Measurements from ENCODE around the gene CDK16.
"Not testable (repeated sequence)": the region's sequence is repeated elsewhere in the genome, so short reads cannot be mapped to it uniquely, and the experiment has no call there.

Gene CDK16

DNA sequence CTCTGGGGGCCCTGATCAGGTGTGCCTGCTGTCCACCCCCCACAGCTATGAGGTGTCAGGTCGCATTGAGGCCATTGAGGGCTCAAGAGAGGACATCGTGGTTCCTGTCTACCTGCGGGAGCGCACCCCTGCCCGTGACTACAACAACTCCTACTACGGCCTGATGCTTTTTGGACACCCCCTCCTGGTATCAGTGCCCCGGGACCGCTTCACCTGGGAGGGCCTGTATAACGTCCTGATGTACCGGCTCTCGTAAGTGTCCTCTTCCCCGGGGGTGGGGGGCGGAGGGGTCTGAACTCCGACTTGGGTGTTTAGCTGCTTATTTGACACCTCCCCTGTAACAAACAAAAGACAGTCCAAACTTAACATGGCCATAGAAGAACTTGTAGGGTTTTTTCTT lies 24.9 kb downstream of the CDK16 start:
- no peaks in the 10 kb centered on the region for H3K27me3 Mint-ChIP-seq
- H3K4me1 Mint-ChIP-seq (ENCODE audit: low read depth in 2 of 2), result peaks cover 0 to 4% of the 10 kb centered on the region in 2 donors
- DNase-seq, result no peak
- peaks cover 52% of the 10 kb centered on the region for H3K36me3 Mint-ChIP-seq (ENCODE audit: insufficient read depth)
- no peak overlapping the region for H3K4me3 Mint-ChIP-seq
- no peak overlapping the region for H3K27ac Mint-ChIP-seq
- ATAC-seq (replicated peaks), result no peak
- no peaks in the 10 kb centered on the region for H3K9me3 Mint-ChIP-seq

GRCh38 chrX:47244676-47245075 lies 26.2 kb downstream of the CDK16 start:
- Mint-ChIP-seq H3K4me1 (ENCODE audit: low read depth in 2 of 2) (peaks cover 0 to 4% of the 10 kb centered on the region in 2 donors), H3K27ac (no peak overlapping the region), H3K36me3 (ENCODE audit: insufficient read depth) (peaks cover 52% of the 10 kb centered on the region), H3K4me3 (no peak overlapping the region), H3K27me3 (no peaks in the 10 kb centered on the region), H3K9me3 (no peaks in the 10 kb centered on the region)
- DNase-seq (no peak), ATAC-seq (replicated peaks) (no peak)

- Mint-ChIP-seq H3K27ac (no peak overlapping the region), H3K9me3 (no peaks in the 10 kb centered on the region), H3K4me3 (no peak overlapping the region), H3K4me1 (ENCODE audit: low read depth in 2 of 2) (peaks cover 0 to 4% of the 10 kb centered on the region in 2 donors), H3K36me3 (ENCODE audit: insufficient read depth) (peaks cover 47% of the 10 kb centered on the region), H3K27me3 (no peaks in the 10 kb centered on the region)
- DNase-seq (no peak), ATAC-seq (replicated peaks) (no peak)
Observed at GRCh38 chrX:47245156-47245555, 26.7 kb downstream of the CDK16 start.

DNA sequence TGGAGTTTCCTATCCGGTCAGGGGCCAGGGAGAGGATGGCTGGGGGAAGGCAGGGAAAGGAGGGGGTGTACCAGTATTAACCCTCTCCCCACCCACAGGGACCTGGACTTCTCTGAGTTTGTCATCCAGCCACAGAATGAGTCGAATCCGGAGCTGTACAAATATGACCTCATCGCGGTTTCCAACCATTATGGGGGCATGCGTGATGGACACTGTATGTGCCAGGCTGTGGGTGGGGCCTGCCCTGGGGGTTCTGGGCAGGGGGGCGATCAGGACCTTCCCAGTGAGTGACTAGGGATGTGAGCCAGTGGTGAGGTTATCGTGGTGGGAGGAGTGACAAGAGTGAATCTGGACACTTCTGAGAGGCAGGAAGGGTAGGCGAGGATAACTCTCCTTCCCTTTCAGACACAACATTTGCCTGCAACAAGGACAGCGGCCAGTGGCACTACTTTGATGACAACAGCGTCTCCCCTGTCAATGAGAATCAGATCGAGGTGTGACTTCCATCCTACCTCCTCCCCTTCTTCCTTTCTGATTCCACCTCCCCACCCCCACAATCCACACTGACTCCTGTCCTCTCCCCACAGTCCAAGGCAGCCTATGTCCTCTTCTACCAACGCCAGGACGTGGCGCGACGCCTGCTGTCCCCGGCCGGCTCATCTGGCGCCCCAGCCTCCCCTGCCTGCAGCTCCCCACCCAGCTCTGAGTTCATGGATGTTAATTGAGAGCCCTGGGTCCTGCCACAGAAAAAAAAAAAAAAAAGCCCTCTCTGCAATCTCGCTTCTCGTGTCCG lies 28.9 kb downstream of the CDK16 start:
- DNase-seq (no peak), ATAC-seq (replicated peaks) (no peak)
- Mint-ChIP-seq H3K27ac (peak overlapping the region in 1 of 2 donors; percentile 85), H3K27me3 (no peaks in the 10 kb centered on the region), H3K36me3 (ENCODE audit: insufficient read depth) (peaks cover 34% of the 10 kb centered on the region), H3K4me3 (no peak overlapping the region), H3K9me3 (no peaks in the 10 kb centered on the region), H3K4me1 (ENCODE audit: low read depth in 2 of 2) (peaks cover 0 to 4% of the 10 kb centered on the region in 2 donors)

GRCh38 chrX:47247999-47248320 lies 29.5 kb downstream of the CDK16 start:
- Mint-ChIP-seq H3K4me3 (no peak overlapping the region), H3K9me3 (no peaks in the 10 kb centered on the region), H3K4me1 (ENCODE audit: low read depth in 2 of 2) (peaks cover 0 to 4% of the 10 kb centered on the region in 2 donors), H3K36me3 (ENCODE audit: insufficient read depth) (peaks cover 30% of the 10 kb centered on the region), H3K27me3 (no peaks in the 10 kb centered on the region), H3K27ac (peak overlapping the region; percentile 46 to 85)
- DNase-seq (no peak), ATAC-seq (replicated peaks) (no peak)

GRCh38 chrX:47248576-47248975 lies 30.1 kb downstream of the CDK16 start:
- Mint-ChIP-seq H3K4me3 (no peak overlapping the region), H3K9me3 (no peaks in the 10 kb centered on the region), H3K4me1 (ENCODE audit: low read depth in 2 of 2) (peaks cover 0 to 4% of the 10 kb centered on the region in 2 donors), H3K36me3 (ENCODE audit: insufficient read depth) (peaks cover 30% of the 10 kb centered on the region), H3K27ac (peak overlapping the region in 1 of 2 donors; percentile 85), H3K27me3 (no peaks in the 10 kb centered on the region)
- ATAC-seq (replicated peaks), result no peak
- no peak for DNase-seq

DNA sequence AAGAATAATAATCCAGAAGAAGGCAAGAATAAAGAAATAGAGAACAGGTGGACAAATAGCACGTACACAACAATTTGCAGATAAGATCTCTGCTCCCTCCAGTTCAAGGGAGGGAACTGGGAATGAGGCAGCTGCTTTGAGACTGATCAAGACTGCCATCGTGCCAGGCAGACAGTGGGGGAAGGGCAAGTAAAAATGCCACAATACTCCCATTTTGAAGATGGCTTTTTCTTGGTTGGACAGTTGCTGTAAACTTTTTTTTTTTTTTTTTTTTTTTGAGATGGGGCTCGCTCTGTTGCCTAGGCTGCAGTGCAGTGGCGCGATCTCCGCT lies 31.5 kb downstream of the CDK16 start:
- Mint-ChIP-seq H3K36me3 (ENCODE audit: insufficient read depth) (peaks cover 19% of the 10 kb centered on the region), H3K27me3 (no peaks in the 10 kb centered on the region), H3K9me3 (no peaks in the 10 kb centered on the region), H3K4me3 (no peak overlapping the region), H3K27ac (no peak overlapping the region), H3K4me1 (ENCODE audit: low read depth in 2 of 2) (peaks cover 0 to 4% of the 10 kb centered on the region in 2 donors)
- DNase-seq (no peak), ATAC-seq (replicated peaks) (no peak)

- not testable (repeated sequence) for H3K4me3 Mint-ChIP-seq; H3K9me3 Mint-ChIP-seq; DNase-seq; H3K27me3 Mint-ChIP-seq; ATAC-seq (replicated peaks); H3K36me3 Mint-ChIP-seq (ENCODE audit: insufficient read depth); H3K4me1 Mint-ChIP-seq (ENCODE audit: low read depth in 2 of 2); H3K27ac Mint-ChIP-seq
Observed at GRCh38 chrX:47257620-47258019, 39.1 kb downstream of the CDK16 start.

- Mint-ChIP-seq H3K36me3 (ENCODE audit: insufficient read depth) (no peaks in the 10 kb centered on the region), H3K27ac (no peak overlapping the region), H3K4me3 (no peak overlapping the region), H3K9me3 (no peaks in the 10 kb centered on the region), H3K4me1 (ENCODE audit: low read depth in 2 of 2) (no peaks in the 10 kb centered on the region), H3K27me3 (peaks cover 0 to 10% of the 10 kb centered on the region in 2 donors)
- ATAC-seq (replicated peaks) (no peak), DNase-seq (no peak)
Observed at GRCh38 chrX:47264483-47265173, 46.1 kb downstream of the CDK16 start.

- H3K27ac Mint-ChIP-seq, result no peak overlapping the region
Observed at GRCh38 chrX:47266643-47267042, 48.2 kb downstream of the CDK16 start.

DNA sequence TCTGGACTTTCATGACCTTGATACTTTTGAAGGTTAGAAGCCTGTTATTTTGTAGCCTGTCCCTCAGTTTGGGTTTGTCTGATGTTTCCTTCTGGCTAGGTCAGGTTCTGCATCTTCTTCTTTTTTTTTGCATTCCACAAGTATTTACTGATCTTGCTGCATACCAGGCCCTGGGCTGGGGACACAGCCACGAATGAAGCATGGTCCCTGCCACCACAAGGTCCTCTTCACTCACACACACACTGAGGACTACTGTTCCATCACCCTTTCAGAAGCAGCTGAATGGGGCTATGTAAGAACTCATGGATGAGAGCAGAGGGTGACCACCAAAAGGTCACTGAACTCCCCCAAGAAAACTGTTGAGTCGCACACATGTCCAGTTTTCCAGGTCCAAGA lies 53.5 kb downstream of the CDK16 start:
- Mint-ChIP-seq H3K27ac (no peak overlapping the region), H3K4me3 (no peak overlapping the region), H3K27me3 (no peaks in the 10 kb centered on the region), H3K9me3 (no peaks in the 10 kb centered on the region), H3K36me3 (ENCODE audit: insufficient read depth) (no peaks in the 10 kb centered on the region), H3K4me1 (ENCODE audit: low read depth in 2 of 2) (no peaks in the 10 kb centered on the region)
- DNase-seq (no peak), ATAC-seq (replicated peaks) (no peak)

More at GRCh38 chrX:47266643-47267042, 48.2 kb downstream of the CDK16 start:
- no peaks in the 10 kb centered on the region for H3K4me1 Mint-ChIP-seq (ENCODE audit: low read depth in 2 of 2)
- no peaks in the 10 kb centered on the region for H3K9me3 Mint-ChIP-seq
- ATAC-seq (replicated peaks) (no peak), DNase-seq (no peak)
- H3K36me3 Mint-ChIP-seq (ENCODE audit: insufficient read depth), result no peaks in the 10 kb centered on the region
- no peak overlapping the region for H3K4me3 Mint-ChIP-seq
- H3K27me3 Mint-ChIP-seq, result peaks cover 0 to 10% of the 10 kb centered on the region in 2 donors

DNA sequence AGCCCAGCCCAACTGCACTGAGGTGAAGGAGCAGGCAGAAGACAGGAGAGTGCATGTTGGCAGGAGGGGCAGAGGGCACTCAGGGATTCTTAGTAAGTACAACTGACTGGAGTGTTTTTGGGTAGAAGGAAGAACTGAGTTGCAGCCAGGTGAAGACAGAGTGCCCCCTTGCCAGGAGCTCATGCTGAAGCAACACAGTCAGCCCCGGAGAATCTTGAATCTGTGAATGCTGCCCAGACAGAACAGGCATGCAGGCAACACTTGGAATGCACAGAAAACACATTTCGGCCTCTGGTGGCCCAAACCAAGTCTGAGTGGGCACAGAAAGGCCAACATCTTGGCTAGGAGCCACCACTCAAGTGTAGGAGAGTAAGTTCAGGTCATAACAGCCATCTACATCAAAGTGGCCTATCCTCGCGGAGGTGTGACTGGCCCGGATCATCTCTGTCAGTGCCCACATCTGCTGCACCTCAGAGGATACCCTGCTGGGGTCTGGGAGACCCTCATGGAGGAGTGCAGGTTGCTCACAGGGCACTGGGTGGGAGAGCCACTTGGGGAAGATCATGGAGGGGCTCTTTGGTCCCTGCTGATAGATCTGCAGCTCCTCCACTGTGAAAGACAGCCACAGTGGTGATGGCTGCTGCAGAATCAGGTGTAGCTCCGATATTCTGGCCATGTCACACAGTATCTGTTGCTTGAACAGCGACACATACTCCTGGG lies 54.7 kb downstream of the CDK16 start:
- ATAC-seq (replicated peaks) (no peak), DNase-seq (no peak)
- Mint-ChIP-seq H3K9me3 (no peaks in the 10 kb centered on the region), H3K36me3 (ENCODE audit: insufficient read depth) (no peaks in the 10 kb centered on the region), H3K4me1 (ENCODE audit: low read depth in 2 of 2) (no peaks in the 10 kb centered on the region), H3K27ac (peak overlapping the region in 1 of 2 donors; percentile 36), H3K4me3 (no peak overlapping the region), H3K27me3 (no peaks in the 10 kb centered on the region)

DNA sequence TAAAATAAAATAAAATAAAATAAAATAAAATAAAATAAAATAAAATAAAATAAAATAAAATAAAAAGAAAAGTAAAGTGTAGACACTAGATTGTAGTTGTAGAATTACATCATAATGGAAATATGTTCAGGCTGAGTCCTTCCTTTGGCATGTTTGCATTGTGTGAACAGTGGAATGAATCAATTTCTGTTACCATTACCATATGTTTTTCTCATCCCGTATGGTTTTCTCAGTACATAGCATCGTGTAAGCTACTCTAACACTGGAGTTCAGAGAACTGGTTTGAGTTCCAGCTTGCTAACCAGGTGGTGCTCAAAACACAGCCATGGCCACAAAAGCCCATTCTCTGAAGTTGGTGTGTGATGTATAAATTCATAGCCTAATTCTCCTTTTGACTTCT lies 60.2 kb downstream of the CDK16 start:
- H3K27ac Mint-ChIP-seq, result no peak overlapping the region
- H3K27me3 Mint-ChIP-seq, result no peaks in the 10 kb centered on the region
- no peak overlapping the region for H3K4me3 Mint-ChIP-seq
- no peaks in the 10 kb centered on the region for H3K9me3 Mint-ChIP-seq
- no peak for ATAC-seq (replicated peaks)
- H3K36me3 Mint-ChIP-seq (ENCODE audit: insufficient read depth), result no peaks in the 10 kb centered on the region
- no peaks in the 10 kb centered on the region for H3K4me1 Mint-ChIP-seq (ENCODE audit: low read depth in 2 of 2)
- DNase-seq, result no peak

Measured in effector memory CD8-positive, alpha-beta T cell (primary cell).